Glutamatergic neuron (in vitro differentiated cells): ENCODE measurements around the gene DOLK. TPM values are rescaled to one million over a fixed set of nuclear protein-coding genes. Genes with fewer than 3 reads are reported as not detected.

Source experiments
- DNase-seq: peaks from one replicate; pipeline ENCODE4 v3.0.0; 2022
- H3K27ac Mint-ChIP-seq: one replicate; pipeline ENCODE4 v1.8.0; 2020; ENCODE audit warnings: mild to moderate bottlenecking, mixed read lengths, inconsistent platforms; ENCODE audit not compliant: unreplicated experiment
- H3K27me3 Mint-ChIP-seq: one replicate; pipeline ENCODE4 v1.8.0; 2020; ENCODE audit warnings: mild to moderate bottlenecking, moderate library complexity, mixed read lengths, inconsistent platforms; ENCODE audit not compliant: unreplicated experiment
- H3K36me3 Mint-ChIP-seq: one replicate; pipeline ENCODE4 v1.8.0; 2020; ENCODE audit warnings: mild to moderate bottlenecking, mixed read lengths, inconsistent platforms; ENCODE audit not compliant: unreplicated experiment
- H3K4me1 Mint-ChIP-seq: one replicate; pipeline ENCODE4 v1.8.0; 2020; ENCODE audit warnings: mild to moderate bottlenecking, low read depth, mixed read lengths, inconsistent platforms; ENCODE audit not compliant: unreplicated experiment
- H3K4me3 Mint-ChIP-seq: one replicate; pipeline ENCODE4 v1.8.0; 2020; ENCODE audit warnings: mild to moderate bottlenecking, mixed read lengths, inconsistent platforms; ENCODE audit not compliant: unreplicated experiment
- H3K9me3 Mint-ChIP-seq: one replicate; pipeline ENCODE4 v1.8.0; 2020; ENCODE audit warnings: mild to moderate bottlenecking, moderate library complexity, mixed read lengths, inconsistent platforms; ENCODE audit not compliant: unreplicated experiment
- CTCF ChIP-seq: fragments of 200-600 bp; sonication (generic); IDR thresholded peaks from one replicate; pipeline ENCODE4 v1.5.0; 2021; ENCODE audit not compliant: partially characterized antibody, unreplicated experiment
- total RNA-seq: library from RNA; stranded (reverse); fragmentation: NEBNext Ultra II Directional; extraction: Animal tissue kit (Norgen Biotek cat#: 25700); gene quantifications from one replicate; pipeline ENCODE4 v1.2.1, GENCODE V29; 2021; ENCODE audit not compliant: unreplicated experiment

The DOLK gene
- total RNA-seq, 1 donor from 2014 or later = 16.6 TPM

GRCh38 chr9:128940271-128940921 lies 7.0 kb downstream of the DOLK start:
- Mint-ChIP-seq H3K4me1 (no peaks in the 10 kb centered on the region), H3K4me3 (no peak overlapping the region), H3K27ac (no peak overlapping the region), H3K36me3 (no peaks in the 10 kb centered on the region), H3K9me3 (peaks cover 6% of the 10 kb centered on the region), H3K27me3 (peaks cover 10% of the 10 kb centered on the region)
- TF ChIP-seq CTCF = no peak
- no peak for DNase-seq

GRCh38 chr9:128937310-128938165 lies 9.9 kb downstream of the DOLK start:
- Mint-ChIP-seq H3K4me3 (no peak overlapping the region), H3K4me1 (no peaks in the 10 kb centered on the region), H3K36me3 (no peaks in the 10 kb centered on the region), H3K27ac (no peak overlapping the region), H3K9me3 (peaks cover 3% of the 10 kb centered on the region), H3K27me3 (peaks cover 6% of the 10 kb centered on the region)
- DNase-seq = no peak
- no peak for TF ChIP-seq CTCF

GRCh38 chr9:128936171-128936865 lies 11.1 kb downstream of the DOLK start:
- no peak overlapping the region for H3K4me3 Mint-ChIP-seq
- H3K27me3 Mint-ChIP-seq = peaks cover 5% of the 10 kb centered on the region
- no peak for DNase-seq
- H3K27ac Mint-ChIP-seq = no peak overlapping the region
- no peak for TF ChIP-seq CTCF
- no peaks in the 10 kb centered on the region for H3K4me1 Mint-ChIP-seq
- H3K9me3 Mint-ChIP-seq = peaks cover 3% of the 10 kb centered on the region
- H3K36me3 Mint-ChIP-seq = no peaks in the 10 kb centered on the region

GRCh38 chr9:128933731-128934130 lies 13.7 kb downstream of the DOLK start:
- H3K36me3 Mint-ChIP-seq = no peaks in the 10 kb centered on the region
- H3K27ac Mint-ChIP-seq = no peak overlapping the region
- no peak for TF ChIP-seq CTCF
- no peaks in the 10 kb centered on the region for H3K4me1 Mint-ChIP-seq
- peaks cover under 1% of the 10 kb centered on the region for H3K27me3 Mint-ChIP-seq
- H3K4me3 Mint-ChIP-seq = no peak overlapping the region
- no peak for DNase-seq
- no peaks in the 10 kb centered on the region for H3K9me3 Mint-ChIP-seq
